Vagina (tissue), 2 donors: ENCODE measurements around the gene WNT7A.
A peak's percentile ranks its signal among the peaks of the same experiment; 100 is the strongest.

Experiments used
- POLR2A ChIP-seq, 2 donors: fragments of 450-650 bp; IDR thresholded peaks; one replicate each; pipeline ENCODE4 v1.6.1; 2017; ENCODE audit warnings: antibody characterized with exemption in 2 of 2, mild to moderate bottlenecking in 2 of 2, moderate library complexity in 2 of 2
- POLR2AphosphoS5 ChIP-seq, 2 donors: sonication (generic); formaldehyde crosslinking; IDR thresholded peaks; one replicate each; pipeline ENCODE4 v1.9.0; 2017; ENCODE audit warnings: antibody characterized with exemption in 2 of 2, mild to moderate bottlenecking in 2 of 2, low read depth in 1 of 2; ENCODE audit not compliant: insufficient read depth in 1 of 2
- TF ChIP-seq, protein P1 (sequence below), 3 experiments: fragments of 450-650 bp in 2 of 3; fragments of 200-600 bp in 1 of 3; sonication (generic) in 1 of 3; IDR thresholded peaks; one replicate each; pipeline ENCODE4 v1.5.1; 2017 to 2019; ENCODE audit warnings: antibody characterized with exemption in 3 of 3, mild to moderate bottlenecking in 2 of 3, moderate library complexity in 2 of 3

DNA sequence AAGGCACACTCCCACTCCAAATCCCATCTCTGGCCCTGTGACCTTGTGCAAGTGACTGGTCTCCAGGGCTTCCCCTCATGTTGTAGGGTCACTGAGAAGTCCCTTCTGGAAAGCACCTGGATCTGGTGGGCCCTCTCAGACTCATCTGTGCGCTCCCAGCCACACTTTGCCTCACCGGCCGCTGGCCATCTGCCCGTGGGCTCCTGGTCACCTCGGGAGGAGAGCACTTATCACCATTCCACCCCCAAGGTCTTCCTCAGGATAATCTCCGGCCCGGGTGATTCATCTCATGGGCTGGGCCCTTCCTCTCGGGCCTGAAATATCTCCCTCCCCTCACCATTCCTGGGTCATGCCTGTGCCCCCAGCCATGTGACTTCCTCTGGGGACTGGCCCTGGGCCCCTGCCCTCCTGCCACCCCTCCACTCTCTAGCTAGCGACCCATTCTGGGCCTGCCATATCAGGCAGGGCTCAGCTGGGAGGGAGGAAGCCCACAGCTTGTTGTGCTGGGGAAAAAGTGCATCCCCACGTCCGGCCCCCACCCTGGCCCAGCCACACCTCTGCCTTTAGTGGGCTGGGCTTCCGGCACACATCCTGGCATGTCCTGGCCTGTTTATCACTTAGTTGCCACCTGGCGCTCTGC lies 10.6 kb upstream of the WNT7A start:
- TF ChIP-seq, protein P1, sequence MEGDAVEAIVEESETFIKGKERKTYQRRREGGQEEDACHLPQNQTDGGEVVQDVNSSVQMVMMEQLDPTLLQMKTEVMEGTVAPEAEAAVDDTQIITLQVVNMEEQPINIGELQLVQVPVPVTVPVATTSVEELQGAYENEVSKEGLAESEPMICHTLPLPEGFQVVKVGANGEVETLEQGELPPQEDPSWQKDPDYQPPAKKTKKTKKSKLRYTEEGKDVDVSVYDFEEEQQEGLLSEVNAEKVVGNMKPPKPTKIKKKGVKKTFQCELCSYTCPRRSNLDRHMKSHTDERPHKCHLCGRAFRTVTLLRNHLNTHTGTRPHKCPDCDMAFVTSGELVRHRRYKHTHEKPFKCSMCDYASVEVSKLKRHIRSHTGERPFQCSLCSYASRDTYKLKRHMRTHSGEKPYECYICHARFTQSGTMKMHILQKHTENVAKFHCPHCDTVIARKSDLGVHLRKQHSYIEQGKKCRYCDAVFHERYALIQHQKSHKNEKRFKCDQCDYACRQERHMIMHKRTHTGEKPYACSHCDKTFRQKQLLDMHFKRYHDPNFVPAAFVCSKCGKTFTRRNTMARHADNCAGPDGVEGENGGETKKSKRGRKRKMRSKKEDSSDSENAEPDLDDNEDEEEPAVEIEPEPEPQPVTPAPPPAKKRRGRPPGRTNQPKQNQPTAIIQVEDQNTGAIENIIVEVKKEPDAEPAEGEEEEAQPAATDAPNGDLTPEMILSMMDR (IDR thresholded peaks at IDR 0.05) = no peak
- TF ChIP-seq POLR2AphosphoS5 (IDR thresholded peaks at IDR 0.05; ENCODE audit: insufficient read depth in 1 of 2, low read depth in 1 of 2) (peak in 1 of 2 donors; percentile 65), POLR2A (IDR thresholded peaks at IDR 0.05) (no peak)
